ENCODE results near the gene TOR1AIP2. TPM values are rescaled to one million over a fixed set of nuclear protein-coding genes. Genes with fewer than 3 reads are reported as not detected.

TOR1AIP2 gene
- total RNA-seq, 1 donor from 2014 or later = 83.2 TPM

DNA sequence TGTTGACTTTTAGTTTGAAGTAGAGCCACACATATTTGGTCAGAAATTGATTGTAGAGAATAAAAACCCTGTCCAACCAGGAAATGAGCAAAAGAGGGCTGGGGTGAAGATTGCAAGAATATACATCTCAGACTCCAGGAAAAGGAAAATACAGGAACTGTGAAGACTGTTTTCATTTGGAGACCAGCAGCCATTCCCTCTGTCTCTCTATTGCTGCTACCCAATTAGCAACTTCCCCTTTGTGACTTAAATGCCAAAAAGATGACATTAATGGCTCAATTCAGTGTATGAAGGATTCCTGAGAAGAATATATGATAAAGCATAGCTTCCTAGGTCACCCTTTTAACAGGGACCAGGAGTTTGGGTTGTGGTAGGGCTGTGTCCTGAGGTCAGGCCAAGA is 45.4 kb upstream of the TOR1AIP2 start:
- H3K36me3 Mint-ChIP-seq (ENCODE audit: insufficient read depth) = peaks cover 11% of the 10 kb centered on the region
- peaks cover 20% of the 10 kb centered on the region for H3K4me1 Mint-ChIP-seq (ENCODE audit: low read depth)
- H3K27me3 Mint-ChIP-seq = no peaks in the 10 kb centered on the region
- H3K4me3 Mint-ChIP-seq (ENCODE audit: low read depth) = no peak overlapping the region
- no peak overlapping the region for H3K27ac Mint-ChIP-seq
- no peak for DNase-seq (ENCODE audit: low spot score, unreplicated experiment)
- no peaks in the 10 kb centered on the region for H3K9me3 Mint-ChIP-seq (ENCODE audit: low read depth)
- TF ChIP-seq, protein P1, sequence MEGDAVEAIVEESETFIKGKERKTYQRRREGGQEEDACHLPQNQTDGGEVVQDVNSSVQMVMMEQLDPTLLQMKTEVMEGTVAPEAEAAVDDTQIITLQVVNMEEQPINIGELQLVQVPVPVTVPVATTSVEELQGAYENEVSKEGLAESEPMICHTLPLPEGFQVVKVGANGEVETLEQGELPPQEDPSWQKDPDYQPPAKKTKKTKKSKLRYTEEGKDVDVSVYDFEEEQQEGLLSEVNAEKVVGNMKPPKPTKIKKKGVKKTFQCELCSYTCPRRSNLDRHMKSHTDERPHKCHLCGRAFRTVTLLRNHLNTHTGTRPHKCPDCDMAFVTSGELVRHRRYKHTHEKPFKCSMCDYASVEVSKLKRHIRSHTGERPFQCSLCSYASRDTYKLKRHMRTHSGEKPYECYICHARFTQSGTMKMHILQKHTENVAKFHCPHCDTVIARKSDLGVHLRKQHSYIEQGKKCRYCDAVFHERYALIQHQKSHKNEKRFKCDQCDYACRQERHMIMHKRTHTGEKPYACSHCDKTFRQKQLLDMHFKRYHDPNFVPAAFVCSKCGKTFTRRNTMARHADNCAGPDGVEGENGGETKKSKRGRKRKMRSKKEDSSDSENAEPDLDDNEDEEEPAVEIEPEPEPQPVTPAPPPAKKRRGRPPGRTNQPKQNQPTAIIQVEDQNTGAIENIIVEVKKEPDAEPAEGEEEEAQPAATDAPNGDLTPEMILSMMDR (IDR thresholded peaks at IDR 0.05; ENCODE audit: unreplicated experiment) = no peak

DNA sequence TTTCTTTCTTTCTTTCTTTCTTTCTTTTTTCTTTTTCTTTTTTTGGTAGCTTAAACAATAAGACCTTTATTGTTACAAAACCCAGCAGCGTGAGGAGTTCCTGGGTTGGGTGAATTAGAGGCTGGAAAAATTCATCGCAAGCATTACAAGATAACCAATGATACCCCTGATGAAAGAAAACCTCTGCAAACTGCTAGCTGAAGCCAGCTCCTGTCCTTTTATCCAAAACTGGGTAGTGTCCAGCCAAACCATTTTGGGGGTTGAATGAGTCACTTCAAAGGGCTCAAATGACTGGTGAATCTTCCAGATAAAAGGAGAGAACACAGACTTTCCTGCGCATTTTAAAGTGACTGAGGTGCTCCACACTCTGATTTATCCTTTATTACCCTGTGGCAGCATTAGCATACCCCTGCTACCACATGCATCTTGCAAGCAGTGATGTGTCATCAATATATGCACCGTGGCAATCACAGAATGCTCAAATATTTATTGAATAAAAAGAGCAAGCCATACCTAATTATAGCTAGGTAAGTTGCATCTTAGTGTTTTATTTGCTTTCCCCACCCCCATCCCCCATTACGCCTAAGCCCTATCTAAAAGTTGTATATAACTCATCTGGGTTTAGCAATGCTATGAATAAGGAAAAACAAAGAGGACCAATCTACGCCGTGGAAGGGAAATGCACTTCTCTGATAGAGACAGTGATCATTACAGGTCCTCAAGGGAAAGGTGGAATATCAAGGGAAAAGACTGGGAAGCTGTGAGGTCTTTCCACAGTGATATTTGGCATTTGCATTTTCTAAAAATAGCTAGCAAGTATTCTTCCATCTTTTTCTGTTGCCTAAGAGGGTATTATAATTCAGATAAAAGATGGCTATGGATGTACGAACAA is 44.6 kb upstream of the TOR1AIP2 start:
- Mint-ChIP-seq H3K4me1 (ENCODE audit: low read depth) (peaks cover 20% of the 10 kb centered on the region), H3K9me3 (ENCODE audit: low read depth) (no peaks in the 10 kb centered on the region), H3K4me3 (ENCODE audit: low read depth) (peak overlapping the region; percentile 24), H3K27ac (peak overlapping the region; percentile 54), H3K36me3 (ENCODE audit: insufficient read depth) (peaks cover 19% of the 10 kb centered on the region), H3K27me3 (no peaks in the 10 kb centered on the region)
- no peak for DNase-seq (ENCODE audit: low spot score, unreplicated experiment)
- TF ChIP-seq, protein P1 (IDR thresholded peaks at IDR 0.05; ENCODE audit: unreplicated experiment) = no peak

DNA sequence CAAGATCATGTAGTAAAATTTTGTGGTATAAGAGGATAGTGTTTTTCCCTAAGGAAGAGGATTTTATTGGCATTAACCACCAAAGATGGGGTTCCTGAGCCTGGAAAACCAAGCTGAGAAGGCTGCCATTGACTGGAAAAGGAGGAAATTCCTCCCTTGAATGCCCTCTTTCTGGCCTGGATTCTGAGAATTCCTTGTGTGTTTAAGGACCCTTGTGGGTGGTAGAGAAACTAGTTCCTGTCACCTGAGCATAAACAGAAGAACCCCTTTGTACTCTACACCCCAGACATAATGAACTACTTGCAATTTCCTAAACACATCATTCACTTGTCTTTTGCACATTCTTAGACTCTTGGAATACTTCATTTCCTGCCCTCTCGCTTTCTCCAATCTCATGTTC is 43.9 kb upstream of the TOR1AIP2 start:
- no peak for DNase-seq (ENCODE audit: low spot score, unreplicated experiment)

GRCh38 chr1:179917601-179918429 is 40.2 kb upstream of the TOR1AIP2 start:
- Mint-ChIP-seq H3K4me1 (ENCODE audit: low read depth) (peaks cover 16% of the 10 kb centered on the region), H3K36me3 (ENCODE audit: insufficient read depth) (peaks cover 20% of the 10 kb centered on the region), H3K27me3 (no peaks in the 10 kb centered on the region), H3K4me3 (ENCODE audit: low read depth) (no peak overlapping the region), H3K9me3 (ENCODE audit: low read depth) (no peaks in the 10 kb centered on the region), H3K27ac (no peak overlapping the region)
- TF ChIP-seq, protein P1 (IDR thresholded peaks at IDR 0.05; ENCODE audit: unreplicated experiment) = no peak
- DNase-seq (ENCODE audit: low spot score, unreplicated experiment) = no peak

More for the DNA sequence above, 43.9 kb upstream of the TOR1AIP2 start:
- H3K27ac Mint-ChIP-seq = peak overlapping the region; percentile 54
- TF ChIP-seq, protein P1 (IDR thresholded peaks at IDR 0.05; ENCODE audit: unreplicated experiment) = no peak
- no peaks in the 10 kb centered on the region for H3K27me3 Mint-ChIP-seq
- H3K4me3 Mint-ChIP-seq (ENCODE audit: low read depth) = peak overlapping the region; percentile 24
- H3K9me3 Mint-ChIP-seq (ENCODE audit: low read depth) = no peaks in the 10 kb centered on the region
- H3K36me3 Mint-ChIP-seq (ENCODE audit: insufficient read depth) = peaks cover 20% of the 10 kb centered on the region
- peaks cover 20% of the 10 kb centered on the region for H3K4me1 Mint-ChIP-seq (ENCODE audit: low read depth)

- Mint-ChIP-seq H3K9me3 (ENCODE audit: low read depth) (no peaks in the 10 kb centered on the region), H3K27me3 (no peaks in the 10 kb centered on the region), H3K4me3 (ENCODE audit: low read depth) (no peak overlapping the region), H3K36me3 (ENCODE audit: insufficient read depth) (peaks cover 13% of the 10 kb centered on the region), H3K27ac (no peak overlapping the region), H3K4me1 (ENCODE audit: low read depth) (peaks cover 2% of the 10 kb centered on the region)
- DNase-seq (ENCODE audit: low spot score, unreplicated experiment) = no peak
- TF ChIP-seq, protein P1 (IDR thresholded peaks at IDR 0.05; ENCODE audit: unreplicated experiment) = no peak
Observed at GRCh38 chr1:179911812-179912211, 34.2 kb upstream of the TOR1AIP2 start.
